NK-92 (cell line): ENCODE measurements around the gene ZNF280A.
"Not testable (repeated sequence)": the region's sequence is repeated elsewhere in the genome, so short reads cannot be mapped to it uniquely, and the experiment has no call there.

Experiments
- DNase-seq: peaks from one replicate; lab custom pipeline; 2025; ENCODE audit not compliant: unreplicated experiment; lab: John Stamatoyannopoulos, UW

The ZNF280A gene

GRCh38 chr22:22514431-22514830 lies 5.6 kb downstream of the ZNF280A start:
- not testable (repeated sequence) for DNase-seq

DNA sequence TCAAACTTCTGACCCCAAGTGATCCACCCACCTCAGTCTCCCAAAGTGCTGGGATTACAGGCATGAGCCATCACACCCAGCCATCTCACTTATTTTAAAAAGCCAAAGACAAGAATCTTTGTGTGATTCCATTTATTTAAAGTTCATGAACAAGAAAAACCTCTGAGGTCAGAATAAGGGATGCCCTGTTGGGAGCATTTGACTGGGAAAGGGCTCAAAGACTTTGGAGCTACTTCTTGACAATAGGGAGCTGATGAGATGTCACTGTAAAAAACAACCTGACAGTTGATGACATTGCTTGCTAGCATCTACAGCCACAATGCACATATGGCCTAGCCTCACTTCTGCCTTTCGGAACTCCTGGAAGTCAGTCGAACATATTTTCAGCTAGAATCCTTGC lies 6.5 kb downstream of the ZNF280A start:
- no peak for DNase-seq

DNA sequence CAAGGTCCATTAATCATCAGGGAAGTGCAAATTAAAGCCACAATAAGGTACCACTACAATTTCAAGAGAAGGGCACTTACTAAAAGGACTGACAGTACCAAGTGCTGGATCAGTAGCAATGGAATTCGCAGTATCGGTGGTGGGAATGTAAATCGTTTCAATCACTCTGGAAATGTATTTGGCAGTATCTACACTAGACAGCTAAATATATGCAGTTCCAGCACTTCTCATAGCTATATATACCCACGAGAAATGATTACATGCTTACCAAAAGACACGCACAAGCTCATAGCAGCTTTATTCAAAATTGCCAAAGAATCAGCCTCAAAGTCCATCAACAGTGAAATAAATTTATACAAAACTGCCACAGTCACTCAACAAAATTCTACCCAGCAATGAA lies 7.1 kb downstream of the ZNF280A start:
- no peak for DNase-seq

GRCh38 chr22:22510833-22511232 lies 9.2 kb downstream of the ZNF280A start:
- DNase-seq, result not testable (repeated sequence)

DNA sequence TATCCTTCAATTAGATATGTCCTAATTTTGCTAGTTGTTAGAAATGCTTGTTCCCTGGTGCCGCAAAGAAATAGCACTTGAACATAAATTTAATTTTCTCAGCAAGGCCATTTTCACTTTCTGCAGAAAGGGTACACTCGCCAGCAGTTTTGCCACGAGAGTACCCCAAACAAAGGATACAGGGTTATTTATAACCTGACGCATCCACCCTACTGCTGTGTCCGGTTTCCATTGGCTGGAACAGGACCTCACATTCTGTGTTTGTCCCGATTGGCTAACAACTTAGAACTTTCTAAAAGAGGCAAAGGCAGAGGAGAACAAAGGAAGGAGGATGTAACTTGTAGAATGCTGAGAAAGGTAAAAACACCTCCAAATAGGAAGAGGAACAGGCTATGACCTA lies 10.2 kb downstream of the ZNF280A start:
- not testable (repeated sequence) for DNase-seq

DNA sequence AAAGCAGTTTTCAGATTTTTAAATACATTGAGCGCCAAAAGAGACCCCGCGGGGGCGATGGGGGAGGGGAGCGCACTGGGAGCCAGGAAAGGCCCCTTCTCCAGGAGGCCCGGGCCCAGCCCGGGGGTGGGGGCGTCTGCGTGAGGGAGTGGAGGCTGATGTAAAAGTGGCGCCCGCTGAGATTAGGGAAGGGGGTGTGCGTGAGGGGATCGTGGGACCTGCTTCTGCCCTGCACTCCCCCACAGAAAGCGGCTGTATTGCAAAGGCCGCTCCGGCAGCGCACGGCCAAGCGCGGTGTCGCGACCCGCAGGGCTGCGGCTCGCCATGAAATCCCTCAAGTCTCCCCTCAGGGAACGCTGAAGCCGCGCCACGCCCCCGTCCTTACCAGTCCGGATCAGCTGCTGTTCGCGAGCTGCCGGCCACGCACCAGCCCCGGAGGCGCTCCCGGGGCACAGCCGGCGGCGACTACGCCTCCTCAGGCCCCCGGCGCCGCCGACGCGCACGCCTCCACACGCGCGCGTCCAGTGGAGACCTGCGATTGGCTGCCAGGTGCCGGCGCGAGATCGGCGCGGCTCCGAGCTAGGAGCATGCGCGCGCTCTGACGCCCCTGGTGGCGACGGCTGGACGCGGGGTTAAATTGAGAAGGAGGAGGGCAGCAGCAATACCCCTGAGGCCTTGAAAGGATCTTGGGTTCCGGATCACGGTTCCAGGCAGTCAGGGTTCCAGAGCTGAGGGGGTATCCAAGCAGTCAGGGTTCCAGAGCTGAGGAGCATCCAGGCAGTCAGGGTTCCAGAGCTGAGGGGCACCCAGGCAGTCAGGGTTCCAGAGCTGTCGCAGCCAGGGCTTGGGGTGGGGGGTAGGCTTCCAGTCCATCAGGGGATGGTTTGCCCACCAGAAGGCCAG lies 11.5 kb downstream of the ZNF280A start, which contains the start of gene ZNF280B:
Gene ZNF280B, minus strand, starts transcription at position 469 of the 903 bp plus-strand sequence. CDS start 19,344 bp downstream, outside the sequence.
- DNase-seq, result no peak

DNA sequence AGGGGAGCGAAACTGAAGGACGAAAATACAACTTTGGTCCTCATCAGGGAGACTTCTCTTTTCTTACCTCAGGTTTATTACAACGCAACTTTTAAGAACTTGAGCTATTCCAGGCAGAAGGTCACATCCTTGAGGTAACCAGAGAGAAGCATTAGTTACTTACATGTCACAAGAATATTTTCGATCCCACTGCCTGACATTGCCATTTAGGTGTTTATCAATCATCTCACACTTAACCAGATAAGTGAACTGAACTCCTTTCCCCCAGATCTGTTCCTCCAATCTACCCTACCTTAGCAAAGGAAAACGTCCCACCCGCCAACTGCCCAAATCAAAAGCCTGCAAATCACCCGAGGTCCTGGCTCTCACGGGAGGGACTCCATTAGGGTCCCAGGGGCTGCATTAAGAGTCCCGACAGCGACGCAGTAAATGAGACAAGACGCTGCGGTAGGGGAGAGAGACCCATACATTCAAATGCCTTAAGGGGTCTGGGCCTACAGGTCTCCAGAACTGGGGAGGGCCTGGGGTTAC lies 12.3 kb downstream of the ZNF280A start:
- DNase-seq, result no peak

DNA sequence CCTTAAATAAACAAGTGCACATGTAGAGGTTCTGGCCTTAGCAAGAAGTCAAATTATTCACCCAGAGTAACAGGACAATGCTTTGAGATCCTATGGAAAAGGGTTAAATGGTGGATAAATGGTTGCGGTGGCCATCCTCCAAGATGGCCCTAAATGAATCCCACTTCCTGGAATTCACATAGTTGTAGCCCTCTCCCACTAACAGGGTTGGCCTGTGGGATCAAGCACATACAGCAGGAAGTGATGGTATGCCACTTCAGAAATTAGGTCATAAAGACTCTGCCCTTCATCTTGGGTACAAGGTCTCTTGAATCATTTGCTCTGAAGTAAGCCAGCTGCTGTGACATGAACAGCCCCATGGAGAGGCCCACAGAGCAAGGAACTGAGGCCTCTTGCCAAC lies 13.3 kb downstream of the ZNF280A start:
- DNase-seq, result no peak

DNA sequence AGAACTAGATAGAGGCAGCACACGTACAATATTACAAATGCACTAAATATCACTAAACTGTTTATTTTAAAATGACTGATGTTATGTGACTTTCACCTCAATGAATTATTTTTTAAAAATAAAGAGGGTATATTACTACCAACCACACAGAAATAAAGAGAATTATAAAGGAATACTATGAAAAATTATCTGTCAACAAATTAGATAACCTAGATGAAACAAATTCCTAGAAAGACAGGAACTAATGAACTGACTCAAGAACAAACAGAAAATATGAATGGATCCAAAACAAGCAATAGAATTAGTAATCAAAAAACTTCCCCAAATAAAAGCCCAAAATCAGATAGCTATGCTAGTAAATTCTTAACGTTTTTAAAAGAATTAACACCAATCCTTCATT lies 21.8 kb downstream of the ZNF280A start:
- no peak for DNase-seq

- DNase-seq, result not testable (repeated sequence)
Measured at GRCh38 chr22:22491589-22491988, 28.5 kb downstream of the ZNF280A start.

DNA sequence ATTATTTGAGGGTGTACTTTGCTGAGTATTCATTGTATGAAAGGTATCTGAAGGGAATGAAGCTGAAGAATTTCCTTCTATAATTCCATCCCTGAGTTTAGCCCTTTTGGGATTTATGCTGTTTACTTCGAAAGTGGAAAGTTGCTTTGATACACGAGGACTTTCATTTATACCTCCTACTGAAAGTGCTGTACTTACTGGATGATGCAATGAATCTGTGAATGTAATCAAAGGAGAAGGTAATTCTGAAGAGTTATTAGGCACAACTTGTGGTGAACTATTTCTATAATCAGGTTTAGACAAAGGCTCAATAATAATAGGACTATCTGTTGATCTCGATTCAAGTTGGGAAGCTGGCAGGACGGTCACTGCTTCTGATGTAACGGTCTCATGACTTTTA lies 31.3 kb downstream of the ZNF280A start:
- no peak for DNase-seq

- DNase-seq, result no peak
Measured at GRCh38 chr22:22487869-22488597, 32.0 kb downstream of the ZNF280A start.

DNA sequence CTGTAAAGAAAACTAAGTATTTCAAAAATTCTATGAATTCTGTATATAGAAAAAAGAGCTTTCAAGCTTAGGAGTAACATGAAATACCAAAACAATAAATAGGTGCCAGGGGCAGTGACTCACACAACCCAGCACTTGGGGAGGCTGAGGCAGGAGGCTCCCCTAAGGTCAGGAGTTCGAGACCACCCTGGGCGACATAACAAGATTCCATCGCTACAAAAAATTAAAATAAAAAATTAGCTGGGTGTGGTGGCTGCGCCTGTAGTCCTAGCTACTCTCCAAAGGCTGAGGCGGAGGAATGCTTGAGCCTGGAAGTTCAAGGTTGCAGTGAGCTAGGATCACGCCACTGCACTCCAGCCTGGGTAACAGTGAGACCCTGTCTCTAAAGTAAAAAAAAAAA lies 33.0 kb downstream of the ZNF280A start:
- DNase-seq, result no peak

- no peak for DNase-seq
Measured at GRCh38 chr22:22486132-22486899, 33.8 kb downstream of the ZNF280A start.

- no peak for DNase-seq
Measured at GRCh38 chr22:22485524-22485923, 34.5 kb downstream of the ZNF280A start.

- no peak for DNase-seq
Measured at GRCh38 chr22:22484023-22484422, 36.0 kb downstream of the ZNF280A start.

- DNase-seq, result no peak
Measured at GRCh38 chr22:22480940-22481339, 39.1 kb downstream of the ZNF280A start.

- no peak for DNase-seq
Measured at GRCh38 chr22:22479999-22480532, 40.0 kb downstream of the ZNF280A start.

GRCh38 chr22:22479116-22479515 lies 41.0 kb downstream of the ZNF280A start:
- no peak for DNase-seq

DNA sequence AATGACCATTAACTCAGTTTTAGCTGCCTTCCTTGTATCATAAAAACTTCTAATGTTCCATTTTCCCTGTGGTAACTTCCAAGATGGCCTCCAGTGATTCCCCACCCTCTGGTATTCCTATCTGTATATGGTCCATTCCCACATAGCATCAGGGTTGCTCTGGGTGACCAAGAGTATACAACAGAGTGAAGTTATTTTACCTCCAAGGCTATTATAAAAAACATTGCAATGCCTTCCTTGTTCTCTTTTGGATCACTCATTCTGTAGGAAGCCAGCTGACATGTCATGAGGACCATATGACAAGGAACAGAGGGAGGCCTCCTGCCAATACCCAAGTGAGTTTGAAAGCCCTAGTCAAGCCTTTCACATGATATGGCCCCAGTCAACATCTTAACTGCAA lies 41.6 kb downstream of the ZNF280A start:
- DNase-seq, result no peak

DNA sequence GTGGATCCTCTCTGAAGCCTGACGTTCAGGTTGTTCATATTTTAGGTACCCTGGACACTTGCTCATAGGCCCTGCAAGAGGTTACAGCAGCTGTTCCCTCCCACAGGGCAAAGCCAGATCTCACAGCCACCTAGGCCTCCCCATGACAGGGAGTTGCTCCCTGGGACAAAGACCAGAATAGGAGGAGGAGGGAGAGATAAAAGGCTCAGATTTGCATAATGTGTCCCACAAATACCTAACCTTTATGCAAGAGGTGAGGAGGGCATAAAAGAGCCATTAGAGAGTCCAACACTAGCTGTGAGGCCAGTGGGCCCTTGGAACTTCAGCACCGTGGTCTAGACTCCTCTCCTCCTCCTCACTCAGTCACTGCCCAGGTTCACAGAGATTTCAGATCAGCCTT lies 45.3 kb downstream of the ZNF280A start:
- no peak for DNase-seq
